Testis (tissue), 2 donors: ENCODE measurements around the gene NAXD.

Source experiments
- POLR2A ChIP-seq: fragments of 450-650 bp; IDR thresholded peaks from one replicate; pipeline ENCODE4 v1.6.1; 2017; ENCODE audit warnings: antibody characterized with exemption, mild to moderate bottlenecking, moderate library complexity
- TF ChIP-seq, protein P1 (sequence below), 3 experiments: fragments of 450-650 bp in 2 of 3; fragments of 200-600 bp in 1 of 3; sonication (generic) in 1 of 3; IDR thresholded peaks; one replicate each; pipeline ENCODE4 v1.5.1; 2016 to 2019; ENCODE audit warnings: antibody characterized with exemption in 3 of 3, mild to moderate bottlenecking in 2 of 3, moderate library complexity in 1 of 3

GRCh38 chr13:110669036-110669435, 53.7 kb downstream of the NAXD start:
- no peak for TF ChIP-seq POLR2A
- TF ChIP-seq, protein P1, sequence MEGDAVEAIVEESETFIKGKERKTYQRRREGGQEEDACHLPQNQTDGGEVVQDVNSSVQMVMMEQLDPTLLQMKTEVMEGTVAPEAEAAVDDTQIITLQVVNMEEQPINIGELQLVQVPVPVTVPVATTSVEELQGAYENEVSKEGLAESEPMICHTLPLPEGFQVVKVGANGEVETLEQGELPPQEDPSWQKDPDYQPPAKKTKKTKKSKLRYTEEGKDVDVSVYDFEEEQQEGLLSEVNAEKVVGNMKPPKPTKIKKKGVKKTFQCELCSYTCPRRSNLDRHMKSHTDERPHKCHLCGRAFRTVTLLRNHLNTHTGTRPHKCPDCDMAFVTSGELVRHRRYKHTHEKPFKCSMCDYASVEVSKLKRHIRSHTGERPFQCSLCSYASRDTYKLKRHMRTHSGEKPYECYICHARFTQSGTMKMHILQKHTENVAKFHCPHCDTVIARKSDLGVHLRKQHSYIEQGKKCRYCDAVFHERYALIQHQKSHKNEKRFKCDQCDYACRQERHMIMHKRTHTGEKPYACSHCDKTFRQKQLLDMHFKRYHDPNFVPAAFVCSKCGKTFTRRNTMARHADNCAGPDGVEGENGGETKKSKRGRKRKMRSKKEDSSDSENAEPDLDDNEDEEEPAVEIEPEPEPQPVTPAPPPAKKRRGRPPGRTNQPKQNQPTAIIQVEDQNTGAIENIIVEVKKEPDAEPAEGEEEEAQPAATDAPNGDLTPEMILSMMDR (IDR thresholded peaks at IDR 0.05) = no peak
